NB4 (cell line): Measurements from ENCODE around the gene PRKCG.
"Not testable (repeated sequence)": the region's sequence is repeated elsewhere in the genome, so short reads cannot be mapped to it uniquely, and the experiment has no call there.

Source experiments
- DNase-seq: peaks from one replicate; pipeline ENCODE4 v3.0.0; 2010; ENCODE audit warnings: low read depth
- H3K4me3 ChIP-seq: one replicate; pipeline ENCODE4 v1.5.1; 2011; ENCODE audit warnings: mild to moderate bottlenecking, low read depth, low read length, moderate library complexity
- CTCF ChIP-seq: IDR thresholded peaks from one replicate; pipeline ENCODE4 v1.5.1; 2012; ENCODE audit warnings: low read depth, low read length
- MAX ChIP-seq: IDR thresholded peaks from 2 replicates; pipeline ENCODE4 v1.6.1; 2011; ENCODE audit warnings: low read depth, low read length
- MYC ChIP-seq: IDR thresholded peaks from 2 replicates; pipeline ENCODE4 v1.6.1; 2011; ENCODE audit warnings: low read depth, low read length
- POLR2A ChIP-seq: IDR thresholded peaks from 2 replicates; pipeline ENCODE4 v1.6.1; 2011; ENCODE audit warnings: mild to moderate bottlenecking; ENCODE audit not compliant: insufficient read length; ENCODE audit errors: extremely low read depth

PRKCG gene

GRCh38 chr19:53881482-53882390 lies at the start of gene PRKCG:
PRKCG (plus strand) TSS chr19:53882197; CDS start chr19:53882495, 298 bp downstream.
- peak; percentile 55 for DNase-seq
- TF ChIP-seq CTCF (peak; percentile 30), MYC (no peak)

GRCh38 chr19:53832861-53833260 lies 49.1 kb upstream of the PRKCG start:
- not testable (repeated sequence) for DNase-seq, H3K4me3 ChIP-seq

More at GRCh38 chr19:53881482-53882390, at the start of gene PRKCG:
- H3K4me3 ChIP-seq, result no peak within 1 kb of the TSS

GRCh38 chr19:53838446-53838845 lies 43.6 kb upstream of the PRKCG start:
- not testable (repeated sequence) for DNase-seq, H3K4me3 ChIP-seq

GRCh38 chr19:53840241-53840640 lies 41.8 kb upstream of the PRKCG start:
- H3K4me3 ChIP-seq, DNase-seq: not testable (repeated sequence)

- H3K4me3 ChIP-seq, result not testable (repeated sequence)
- peak; percentile 82 for DNase-seq
These were observed 41.1 kb upstream of the PRKCG start for GRCh38 chr19:53840914-53841313.

GRCh38 chr19:53844849-53845246 lies 37.1 kb upstream of the PRKCG start:
- DNase-seq, result peak; percentile 35
- no peak overlapping the region for H3K4me3 ChIP-seq
- TF ChIP-seq MYC, result no peak
- no peak for TF ChIP-seq MAX
- no peak for TF ChIP-seq POLR2A
- TF ChIP-seq CTCF, result no peak

GRCh38 chr19:53847555-53847954 lies 34.4 kb upstream of the PRKCG start:
- no peak overlapping the region for H3K4me3 ChIP-seq
- DNase-seq, result no peak
- no peak for TF ChIP-seq POLR2A

- H3K4me3 ChIP-seq, result no peak overlapping the region
- peak; percentile 55 for DNase-seq
- TF ChIP-seq POLR2A (no peak), MYC (no peak), CTCF (no peak), MAX (no peak)
These were observed 32.7 kb upstream of the PRKCG start for GRCh38 chr19:53849237-53849676.

GRCh38 chr19:53853707-53854106 lies 28.3 kb upstream of the PRKCG start:
- TF ChIP-seq MYC (no peak), POLR2A (no peak), MAX (no peak), CTCF (no peak)
- no peak overlapping the region for H3K4me3 ChIP-seq
- no peak for DNase-seq
